OCI-LY3 (cell line): ENCODE results near the gene GSDME.

Experiments
- H2AFZ ChIP-seq: fragments of 200-600, 300-600 bp; shearing (Covaris generic); 2 replicates; pipeline ENCODE4 v1.6.0; 2014; ENCODE audit warnings: antibody characterized with exemption, low read depth, low read length
- H3K27ac ChIP-seq: fragments of 200-600, 300-600 bp; sonication (generic); 2 replicates; pipeline ENCODE4 v1.5.1; 2014; ENCODE audit warnings: mild to moderate bottlenecking, low read length, moderate library complexity, mixed read lengths
- H3K27me3 ChIP-seq: fragments of 200-600, 300-600 bp; sonication (generic); 2 replicates; pipeline ENCODE4 v1.6.1; 2014; ENCODE audit warnings: low read depth, low read length, mixed read lengths
- H3K36me3 ChIP-seq: fragments of 200-600, 300-600 bp; sonication (generic); replicated peaks from 2 replicates; pipeline ENCODE3; 2014; ENCODE audit warnings: low read depth, low read length, mixed read lengths
- H3K4me1 ChIP-seq: fragments of 300-600, 200-600 bp; sonication (generic); 2 replicates; pipeline ENCODE4 v1.6.1; 2014; ENCODE audit warnings: low read length, mixed read lengths
- H3K4me2 ChIP-seq: fragments of 200-600, 300-600 bp; sonication (generic); 2 replicates; pipeline ENCODE4 v1.6.1; 2014; ENCODE audit warnings: low read length, mixed read lengths
- H3K4me3 ChIP-seq: fragments of 300-600, 200-600 bp; sonication (generic); 2 replicates; pipeline ENCODE4 v1.5.1; 2014; ENCODE audit warnings: antibody characterized with exemption, mild to moderate bottlenecking, low read length, moderate library complexity
- H3K79me2 ChIP-seq: fragments of 300-600, 200-600 bp; shearing (Covaris generic); 2 replicates; pipeline ENCODE4 v1.6.1; 2014; ENCODE audit warnings: mild to moderate bottlenecking, low read length, mixed read lengths
- H3K9ac ChIP-seq: fragments of 300-600, 200-600 bp; shearing (Covaris generic); 2 replicates; pipeline ENCODE4 v1.6.0; 2014; ENCODE audit warnings: mild to moderate bottlenecking, low read length, moderate library complexity
- H3K9me3 ChIP-seq: fragments of 200-600, 300-600 bp; shearing (Covaris generic); 2 replicates; pipeline ENCODE4 v1.6.1; 2014; ENCODE audit warnings: low read length, mixed read lengths; ENCODE audit not compliant: insufficient read depth
- H4K20me1 ChIP-seq: fragments of 200-600, 300-600 bp; sonication (generic); 2 replicates; pipeline ENCODE4 v1.6.1; 2016; ENCODE audit warnings: low read length, mixed read lengths; ENCODE audit not compliant: insufficient read depth
- CTCF ChIP-seq: fragments of 200-600, 300-600 bp; sonication (generic); IDR thresholded peaks from 2 replicates; pipeline ENCODE4 v1.5.1; 2014; ENCODE audit warnings: antibody characterized with exemption, low read length, low read depth
- EZH2phosphoT487 ChIP-seq: fragments of 200-600 bp; shearing (Covaris generic); IDR thresholded peaks from 2 replicates; pipeline ENCODE4 v1.6.1; 2018; ENCODE audit warnings: antibody characterized with exemption, mixed run types, low read depth

The GSDME gene

GRCh38 chr7:24709585-24710360 is 47.5 kb downstream of the GSDME start:
- Histone ChIP-seq H3K27me3 (no peaks in the 10 kb centered on the region), H2AFZ (no peak overlapping the region), H3K4me3 (no peak overlapping the region), H3K4me1 (no peaks in the 10 kb centered on the region), H3K36me3 (no peaks in the 10 kb centered on the region), H4K20me1 (no peaks in the 10 kb centered on the region), H3K79me2 (no peaks in the 10 kb centered on the region), H3K9me3 (no peaks in the 10 kb centered on the region), H3K4me2 (no peak overlapping the region), H3K27ac (no peak overlapping the region), H3K9ac (no peak overlapping the region)
- TF ChIP-seq CTCF (no peak), EZH2phosphoT487 (no peak)

- Histone ChIP-seq H3K27me3 (no peaks in the 10 kb centered on the region), H3K4me3 (no peak overlapping the region), H2AFZ (no peak overlapping the region), H3K27ac (no peak overlapping the region), H3K79me2 (no peaks in the 10 kb centered on the region), H3K9ac (no peak overlapping the region), H3K4me2 (no peak overlapping the region), H3K36me3 (no peaks in the 10 kb centered on the region), H3K4me1 (no peaks in the 10 kb centered on the region), H3K9me3 (no peaks in the 10 kb centered on the region), H4K20me1 (no peaks in the 10 kb centered on the region)
- TF ChIP-seq EZH2phosphoT487 (no peak), CTCF (no peak)
Observed at GRCh38 chr7:24709051-24709450, 48.2 kb downstream of the GSDME start.

- no peaks in the 10 kb centered on the region for H4K20me1 ChIP-seq
- no peak overlapping the region for H3K9ac ChIP-seq
- H3K27me3 ChIP-seq: no peaks in the 10 kb centered on the region
- H3K4me3 ChIP-seq: no peak overlapping the region
- H3K4me1 ChIP-seq: no peaks in the 10 kb centered on the region
- H2AFZ ChIP-seq: no peak overlapping the region
- no peak for TF ChIP-seq CTCF
- TF ChIP-seq EZH2phosphoT487: no peak
- no peaks in the 10 kb centered on the region for H3K9me3 ChIP-seq
- no peaks in the 10 kb centered on the region for H3K79me2 ChIP-seq
- no peak overlapping the region for H3K4me2 ChIP-seq
- H3K27ac ChIP-seq: no peak overlapping the region
- no peaks in the 10 kb centered on the region for H3K36me3 ChIP-seq
Observed at GRCh38 chr7:24707988-24708615, 49.2 kb downstream of the GSDME start.

- H3K9me3 ChIP-seq: no peaks in the 10 kb centered on the region
- H3K79me2 ChIP-seq: no peaks in the 10 kb centered on the region
- H4K20me1 ChIP-seq: no peaks in the 10 kb centered on the region
- no peak overlapping the region for H3K27ac ChIP-seq
- H3K4me3 ChIP-seq: no peak overlapping the region
- H2AFZ ChIP-seq: no peak overlapping the region
- no peaks in the 10 kb centered on the region for H3K27me3 ChIP-seq
- H3K4me2 ChIP-seq: no peak overlapping the region
- no peak for TF ChIP-seq CTCF
- H3K4me1 ChIP-seq: no peaks in the 10 kb centered on the region
- no peaks in the 10 kb centered on the region for H3K36me3 ChIP-seq
- H3K9ac ChIP-seq: no peak overlapping the region
Observed at GRCh38 chr7:24706211-24707170, 50.8 kb downstream of the GSDME start.
